ENCODE data around the gene YRDC. TPM values are rescaled to one million over a fixed set of nuclear protein-coding genes. Genes with fewer than 3 reads are reported as not detected.

YRDC gene
- total RNA-seq, 1 donor, result 8.3 TPM

DNA sequence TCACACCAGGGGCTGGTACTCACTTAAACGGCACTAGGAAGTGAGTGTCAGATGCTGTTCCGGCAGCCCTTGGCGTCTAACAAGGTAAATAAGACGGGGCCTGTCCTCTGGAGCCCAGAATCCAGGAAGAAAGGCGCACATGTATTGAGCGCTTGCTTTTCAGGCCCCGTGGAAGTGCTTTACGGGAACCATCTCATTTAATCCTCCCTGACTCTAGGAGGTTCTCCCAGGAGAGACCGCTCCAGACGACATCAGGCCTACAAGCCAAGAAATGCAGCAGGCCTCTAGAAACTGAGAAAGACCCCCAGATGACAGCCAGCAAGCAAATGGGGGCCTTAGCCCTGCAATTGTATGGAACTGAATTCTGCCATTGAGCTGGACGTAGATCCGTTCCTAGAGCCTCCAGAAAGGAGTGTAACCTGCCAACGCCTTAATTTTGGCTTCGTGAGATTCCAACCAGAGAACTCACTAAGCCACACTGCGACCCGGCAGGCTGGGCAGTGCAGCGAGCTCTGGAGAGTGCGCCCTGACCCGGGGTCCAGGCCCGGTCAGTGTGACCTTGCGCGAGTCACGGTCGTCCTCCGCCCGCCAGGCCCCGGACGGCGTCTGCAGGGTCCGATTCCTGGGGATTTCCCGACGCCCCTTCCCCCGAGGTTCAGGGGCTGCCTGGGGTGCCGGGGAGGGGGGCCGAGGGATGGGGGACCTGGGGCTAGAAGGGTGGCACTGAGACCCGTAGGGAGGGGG lies 14.9 kb downstream of the YRDC start:
- H3K4me1 ChIP-seq (ENCODE audit: insufficient read depth, low read length), result no peaks in the 10 kb centered on the region
- no peak overlapping the region for H3K4me2 ChIP-seq (ENCODE audit: insufficient read depth, low read length)
- no peaks in the 10 kb centered on the region for H3K9me3 ChIP-seq (ENCODE audit: low read depth, low read length)
- no peak overlapping the region for H2AFZ ChIP-seq (ENCODE audit: low read length)
- peaks cover 22% of the 10 kb centered on the region for H3K27me3 ChIP-seq (ENCODE audit: insufficient read depth, low read length)
- H3K27ac ChIP-seq (ENCODE audit: low read depth, low read length), result no peak overlapping the region
- no peak for TF ChIP-seq CTCF (IDR thresholded peaks at IDR 0.05; ENCODE audit: extremely low read depth, low read depth, low read length)
- H4K20me1 ChIP-seq (ENCODE audit: insufficient read depth, low read length), result peaks cover 8% of the 10 kb centered on the region
- no peaks in the 10 kb centered on the region for H3K36me3 ChIP-seq (ENCODE audit: insufficient read depth, low read length)
- DNase-seq (ENCODE audit: insufficient read length, low spot score, missing footprints), result no peak
- no peaks in the 10 kb centered on the region for H3K79me2 ChIP-seq (ENCODE audit: insufficient read depth, low read length)
- no peak overlapping the region for H3K4me3 ChIP-seq (ENCODE audit: insufficient read depth, low read length)

- Histone ChIP-seq H3K27ac (ENCODE audit: low read depth, low read length) (no peak overlapping the region), H3K36me3 (ENCODE audit: insufficient read depth, low read length) (no peaks in the 10 kb centered on the region), H3K4me2 (ENCODE audit: insufficient read depth, low read length) (no peak overlapping the region), H3K9me3 (ENCODE audit: low read depth, low read length) (no peaks in the 10 kb centered on the region), H3K27me3 (ENCODE audit: insufficient read depth, low read length) (peaks cover 5% of the 10 kb centered on the region), H3K4me1 (ENCODE audit: insufficient read depth, low read length) (no peaks in the 10 kb centered on the region), H3K4me3 (ENCODE audit: insufficient read depth, low read length) (no peak overlapping the region), H4K20me1 (ENCODE audit: insufficient read depth, low read length) (no peaks in the 10 kb centered on the region), H2AFZ (ENCODE audit: low read length) (no peak overlapping the region), H3K79me2 (ENCODE audit: insufficient read depth, low read length) (no peaks in the 10 kb centered on the region)
- no peak for TF ChIP-seq CTCF (IDR thresholded peaks at IDR 0.05; ENCODE audit: extremely low read depth, low read depth, low read length)
- DNase-seq (ENCODE audit: insufficient read length, low spot score, missing footprints), result no peak
Observed at GRCh38 chr1:37782491-37782890, 25.5 kb downstream of the YRDC start.

DNA sequence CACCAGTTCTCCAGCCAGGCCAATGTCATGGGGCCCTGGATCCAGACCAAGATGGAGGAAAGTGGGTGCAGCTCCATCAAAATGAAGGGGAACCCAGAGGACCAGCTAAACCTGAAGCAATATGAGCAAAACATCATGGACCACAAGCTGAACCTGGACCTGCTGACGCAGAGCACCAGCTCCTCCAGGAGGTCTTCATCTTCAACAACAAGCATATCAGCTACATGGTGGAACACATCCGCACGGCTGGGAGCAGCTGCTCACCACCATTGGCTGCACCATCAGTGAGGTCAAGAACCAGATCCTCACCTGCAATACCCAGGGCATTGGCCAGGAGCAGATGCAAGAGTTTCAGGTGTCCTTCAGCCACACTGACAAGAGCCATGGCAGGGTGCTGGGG lies 29.4 kb downstream of the YRDC start:
- Histone ChIP-seq H3K4me3 (ENCODE audit: insufficient read depth, low read length) (no peak overlapping the region), H3K4me2 (ENCODE audit: insufficient read depth, low read length) (no peak overlapping the region)

More for the DNA sequence above, 29.4 kb downstream of the YRDC start:
- Histone ChIP-seq H3K79me2 (ENCODE audit: insufficient read depth, low read length) (no peaks in the 10 kb centered on the region), H3K27ac (ENCODE audit: low read depth, low read length) (no peak overlapping the region), H3K27me3 (ENCODE audit: insufficient read depth, low read length) (no peaks in the 10 kb centered on the region), H3K9me3 (ENCODE audit: low read depth, low read length) (no peaks in the 10 kb centered on the region), H2AFZ (ENCODE audit: low read length) (no peak overlapping the region), H4K20me1 (ENCODE audit: insufficient read depth, low read length) (no peaks in the 10 kb centered on the region), H3K4me1 (ENCODE audit: insufficient read depth, low read length) (no peaks in the 10 kb centered on the region), H3K36me3 (ENCODE audit: insufficient read depth, low read length) (no peaks in the 10 kb centered on the region)
- TF ChIP-seq CTCF (IDR thresholded peaks at IDR 0.05; ENCODE audit: extremely low read depth, low read depth, low read length), result no peak
- no peak for DNase-seq (ENCODE audit: insufficient read length, low spot score, missing footprints)

Data from osteoblast (primary cell).